Activated gamma-delta T cell treated with anti-CD3 and anti-CD28 coated beads, Interleukin-2, amount 50 U/mL, for 16 hours (primary cell): ENCODE data around the gene GRM3.
"Not testable (repeated sequence)": the region's sequence is repeated elsewhere in the genome, so short reads cannot be mapped to it uniquely, and the experiment has no call there.

Source experiments
- DNase-seq: peaks from one replicate; pipeline ENCODE4 v3.0.0-alpha.2; 2020; ENCODE audit warnings: low read depth

The GRM3 gene

GRCh38 chr7:86643561-86644281, at the start of gene GRM3:
Gene GRM3, plus strand, starts transcription at chr7:86643909. Its CDS starts 121,237 bp downstream, at chr7:86765146.
- no peak for DNase-seq

DNA sequence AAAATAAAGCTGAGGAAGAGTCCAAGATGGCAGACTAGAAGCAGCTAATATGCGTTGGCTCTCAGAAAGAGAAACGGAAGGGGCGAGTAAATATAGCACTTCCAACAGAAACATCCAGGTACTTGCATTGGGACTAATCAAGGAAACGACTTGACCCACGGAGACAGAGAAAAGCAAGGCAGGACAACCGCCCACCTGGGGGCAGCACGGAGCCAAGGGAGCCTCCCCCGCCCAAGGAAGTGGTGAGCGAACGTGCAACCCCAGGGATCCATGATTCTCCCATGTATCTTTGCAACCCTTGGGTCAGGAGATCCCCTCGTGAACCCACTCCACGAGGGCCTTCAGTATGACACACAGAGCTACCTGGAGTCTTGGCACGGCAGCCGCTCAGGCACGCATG, 45.4 kb upstream of the GRM3 start:
- no peak for DNase-seq

- no peak for DNase-seq
Measured at GRCh38 chr7:86598721-86599120, 45.0 kb upstream of the GRM3 start.

GRCh38 chr7:86600506-86601290, 43.0 kb upstream of the GRM3 start:
- DNase-seq = no peak

DNA sequence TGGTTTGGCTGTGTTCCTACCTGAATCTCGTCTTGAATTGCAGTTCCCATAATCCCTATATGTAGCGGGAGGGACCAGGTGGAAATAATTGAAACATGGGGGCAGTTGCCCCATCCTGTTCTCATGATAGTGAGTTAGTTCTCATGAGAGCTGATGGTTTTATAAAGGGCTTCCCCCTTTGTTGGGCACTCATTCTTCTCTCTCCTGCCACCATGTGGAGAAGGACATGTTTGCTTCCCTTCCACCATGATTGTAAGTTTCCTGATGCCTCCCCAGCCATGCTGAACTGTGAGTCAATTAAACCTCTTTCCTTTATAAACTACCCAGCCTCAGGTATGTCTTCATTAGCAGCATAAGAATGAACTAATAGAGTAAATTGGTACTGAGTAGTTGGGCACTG, 28.0 kb upstream of the GRM3 start:
- not testable (repeated sequence) for DNase-seq

GRCh38 chr7:86644282-86645224, 844 bp downstream of the GRM3 start:
- DNase-seq = no peak

- no peak for DNase-seq
Measured at GRCh38 chr7:86645225-86645608, 1.5 kb downstream of the GRM3 start.

DNA sequence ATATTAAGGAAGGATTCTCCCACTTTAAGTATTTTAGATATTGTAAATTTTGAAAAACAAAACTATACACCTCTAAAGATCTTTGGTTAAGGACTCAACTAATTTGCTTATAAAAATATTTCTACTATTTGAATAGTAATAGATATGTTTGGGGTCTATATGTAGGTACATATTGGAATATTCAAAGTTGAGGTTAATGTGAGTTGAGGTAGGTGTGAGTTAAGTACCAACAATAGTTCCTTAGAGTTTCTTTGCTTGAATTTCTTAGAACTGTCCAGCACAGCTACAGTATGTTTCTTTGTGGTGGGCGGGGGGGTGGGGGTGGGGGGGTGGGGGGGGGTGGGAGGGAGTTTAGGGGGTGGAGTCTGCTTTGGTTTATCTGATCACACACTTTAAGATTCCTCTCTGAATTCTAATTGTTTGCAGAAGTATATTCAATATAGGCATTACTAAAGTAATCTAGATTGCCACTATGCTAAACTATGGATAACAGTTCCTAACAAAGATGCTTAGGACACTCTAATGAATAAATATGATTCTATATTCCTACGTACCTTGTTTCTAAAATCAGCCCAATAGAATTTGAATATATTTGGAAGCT, 2.1 kb downstream of the GRM3 start:
- no peak for DNase-seq

GRCh38 chr7:86647385-86648094, 3.8 kb downstream of the GRM3 start:
- no peak for DNase-seq

- DNase-seq = no peak
Measured at GRCh38 chr7:86648169-86648568, 4.5 kb downstream of the GRM3 start.

DNA sequence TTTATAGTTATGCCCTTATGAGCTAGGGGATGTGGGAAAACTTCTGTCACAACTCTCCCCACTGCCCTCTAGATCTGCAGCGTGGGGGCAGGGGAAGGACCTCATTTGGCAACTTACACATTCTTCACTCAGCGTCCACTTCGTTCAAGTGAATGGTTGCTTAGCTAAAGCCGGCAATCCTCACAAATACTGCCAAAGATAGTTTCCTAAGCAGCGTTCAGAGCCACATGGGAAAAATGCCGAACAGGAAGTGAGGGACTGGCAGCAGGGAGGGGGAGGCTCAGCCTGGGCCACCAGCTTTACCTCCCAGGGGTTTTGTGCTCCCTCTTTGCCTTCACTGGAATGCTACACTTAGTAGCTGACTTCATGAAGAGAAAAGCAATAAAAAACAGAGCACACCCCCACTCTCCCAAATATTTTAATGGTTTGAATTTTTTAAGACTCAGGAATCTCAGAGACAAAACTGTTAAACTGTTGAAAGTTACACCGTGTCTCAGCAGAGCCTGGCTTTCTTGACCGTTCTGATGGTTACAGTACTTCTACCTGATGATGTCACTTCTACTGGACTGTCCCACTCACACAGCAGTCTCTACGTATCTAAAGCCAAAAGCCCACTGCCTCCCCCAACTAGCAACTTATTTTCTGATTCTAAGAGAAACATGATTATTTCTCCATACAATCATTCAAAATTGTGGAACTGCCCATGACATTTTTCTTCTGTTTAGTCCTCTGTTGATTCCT, 10.4 kb downstream of the GRM3 start:
- no peak for DNase-seq

GRCh38 chr7:86657948-86658347, 14.2 kb downstream of the GRM3 start:
- DNase-seq = no peak

DNA sequence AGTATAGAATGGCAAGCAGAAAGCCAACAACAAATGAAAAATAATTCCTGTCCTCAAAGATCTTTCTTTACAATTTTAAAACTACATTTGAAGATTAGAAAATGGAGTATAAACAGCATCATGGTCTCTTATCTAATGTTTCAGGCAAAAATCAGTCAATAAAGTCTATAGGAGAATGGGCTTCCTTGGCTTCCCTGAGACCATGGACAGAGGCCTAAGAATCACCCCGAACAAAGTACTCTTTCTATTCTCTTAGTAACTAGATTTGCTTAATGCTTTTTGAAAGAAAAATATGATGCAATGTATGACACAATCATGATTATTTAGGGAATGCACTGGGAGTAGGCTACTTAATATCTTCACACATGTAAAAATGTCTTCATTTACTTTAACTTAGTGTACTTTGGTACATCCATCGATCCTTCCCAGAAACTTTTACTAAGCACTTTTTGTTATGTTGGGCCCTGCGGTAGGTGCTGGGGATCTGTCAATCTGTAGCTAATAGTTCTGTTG, 17.3 kb downstream of the GRM3 start:
- DNase-seq = no peak

- no peak for DNase-seq
Measured at GRCh38 chr7:86664486-86664885, 20.8 kb downstream of the GRM3 start.

DNA sequence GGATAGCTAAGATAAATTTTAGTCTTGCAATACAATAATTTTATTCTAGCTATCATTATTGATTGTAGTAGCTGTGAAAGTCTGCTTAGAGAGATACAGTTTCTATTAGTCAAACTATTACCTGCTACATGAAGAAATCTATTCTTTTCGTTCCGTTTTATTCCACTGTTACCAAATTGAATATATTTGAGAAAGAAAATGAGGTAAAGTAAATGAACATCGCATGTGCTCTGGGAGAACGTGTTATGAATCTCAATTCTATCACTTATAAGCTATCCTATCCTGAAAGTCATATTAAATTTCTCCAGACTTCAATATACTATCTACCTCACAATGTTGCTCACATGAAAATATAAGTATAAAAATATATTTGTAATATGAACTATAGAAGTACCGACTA, 21.3 kb downstream of the GRM3 start:
- DNase-seq = no peak

DNA sequence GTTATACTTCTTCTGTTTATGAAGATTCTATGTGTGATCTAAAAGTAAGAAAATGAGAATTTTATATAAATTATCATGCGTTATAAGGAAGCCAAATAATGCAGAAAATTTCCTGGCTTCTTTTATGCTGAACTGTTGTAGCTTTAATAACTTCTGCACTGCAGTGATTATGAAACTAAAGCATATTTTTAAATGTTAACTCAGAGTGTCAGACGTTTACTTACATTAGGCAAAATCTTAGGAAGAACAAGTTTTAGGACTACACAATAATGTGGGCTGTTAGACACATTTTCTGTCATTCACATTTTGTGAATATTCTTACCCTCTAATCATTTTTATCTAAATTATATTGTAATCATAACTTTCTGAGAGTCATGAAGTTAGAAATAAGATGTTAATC, 22.0 kb downstream of the GRM3 start:
- no peak for DNase-seq

DNA sequence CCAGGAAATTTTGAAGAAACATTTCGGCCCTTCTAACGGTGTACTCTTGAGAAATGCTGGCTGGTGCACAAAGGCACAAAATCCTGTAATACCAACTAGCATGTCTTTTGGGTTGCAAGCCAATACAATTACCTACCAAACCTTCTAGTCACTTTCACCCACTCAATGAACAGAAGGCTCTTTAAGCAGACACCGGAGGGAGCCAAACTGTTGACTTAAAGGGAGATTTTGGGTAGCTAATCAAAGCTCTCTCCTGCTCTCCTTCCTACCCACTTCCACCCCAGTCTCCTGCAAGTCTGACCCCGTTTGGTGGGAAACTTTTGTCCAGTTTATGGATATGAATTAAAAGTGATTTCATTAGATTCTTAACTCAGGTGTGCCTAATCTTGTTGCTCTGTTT, 24.0 kb downstream of the GRM3 start:
- DNase-seq = no peak

DNA sequence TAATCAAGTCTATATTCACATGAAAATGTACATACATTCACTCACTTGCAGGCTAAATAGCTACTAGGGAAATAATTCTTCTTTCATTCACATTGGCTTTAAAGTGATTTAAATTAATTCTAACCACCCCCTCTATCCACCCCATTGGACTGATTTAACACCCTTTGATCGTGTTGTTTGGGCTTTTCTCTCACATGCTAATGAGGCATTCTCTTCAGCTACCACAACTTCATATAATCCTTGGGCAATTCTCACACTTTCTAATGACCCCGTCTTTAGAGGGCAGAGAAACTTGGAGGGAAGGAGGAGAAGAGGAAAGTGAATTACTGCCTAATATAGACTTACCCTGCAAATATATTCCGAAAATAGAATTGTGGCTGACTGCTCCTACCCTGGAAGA, 24.6 kb downstream of the GRM3 start:
- DNase-seq = no peak

DNA sequence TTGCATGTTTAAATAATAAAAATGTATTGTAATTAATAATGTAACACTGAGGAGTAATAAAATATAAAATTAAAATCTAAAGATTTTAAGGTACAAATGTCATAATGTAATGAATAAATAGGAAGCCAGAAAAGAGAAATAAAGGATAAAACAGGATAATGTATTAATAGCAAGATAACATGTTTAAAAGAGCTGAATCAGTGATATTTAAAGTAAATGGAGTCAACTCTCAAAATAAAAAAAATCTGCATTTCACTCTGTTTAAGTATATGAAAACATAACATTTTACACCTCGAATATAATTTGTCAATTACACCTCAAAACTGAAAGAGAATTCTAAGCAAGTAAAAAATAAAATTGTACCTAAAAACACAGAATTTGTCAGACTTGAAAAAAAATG, 44.1 kb downstream of the GRM3 start:
- no peak for DNase-seq

DNA sequence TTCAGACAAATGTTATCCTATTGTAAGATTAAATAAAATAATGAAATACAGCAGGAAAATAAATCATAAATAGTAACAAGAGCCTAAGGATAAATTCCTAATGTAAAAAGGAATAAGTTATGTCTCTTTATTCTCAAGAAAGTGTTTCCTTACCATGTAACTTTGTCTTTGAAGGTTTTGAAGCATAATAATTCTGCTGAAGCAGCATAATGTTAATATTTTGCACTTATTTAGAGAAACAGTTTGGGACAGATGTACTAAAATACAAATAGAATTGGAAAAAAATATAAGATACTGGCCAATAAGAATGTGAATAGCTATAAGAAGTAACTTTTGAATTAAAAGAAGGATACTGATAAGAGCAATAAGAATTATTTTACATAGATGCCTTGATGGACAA, 45.7 kb downstream of the GRM3 start:
- no peak for DNase-seq

DNA sequence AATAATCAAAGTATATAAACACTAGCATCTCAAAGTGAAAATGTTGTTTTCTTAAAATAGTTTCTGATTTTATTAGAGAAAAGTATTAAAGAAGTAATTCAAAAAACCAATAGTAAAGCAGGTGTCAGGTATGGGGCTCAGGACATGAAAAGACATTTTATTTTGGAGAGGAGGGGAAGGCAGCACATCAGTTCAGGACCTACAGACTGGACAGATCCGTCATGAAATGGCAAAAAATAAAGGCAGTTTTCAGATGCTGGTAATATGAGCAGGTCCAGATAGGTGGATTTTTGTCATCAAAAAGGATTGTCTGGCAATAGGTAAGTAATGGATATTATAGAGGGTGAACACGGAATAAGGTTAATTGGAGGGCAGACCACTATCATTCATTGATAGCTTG, 49.0 kb downstream of the GRM3 start:
- no peak for DNase-seq
